ENCODE measurements around the gene MLH3. TPM values are rescaled to one million over a fixed set of nuclear protein-coding genes. Genes with fewer than 3 reads are reported as not detected.
A peak's percentile ranks its signal among the peaks of the same experiment; 100 is the strongest.

MLH3 gene
- total and polyA plus RNA-seq, 2 of the 13 experiments (the other 11 are each of a cell fraction or from before 2014, with no cell fraction given): 14.4 to 24.8 TPM

- TF ChIP-seq FOXK1 (CRISPR knock-in tag; IDR thresholded peaks at IDR 0.05; ENCODE audit: borderline replicate concordance, low read depth) (peak; percentile 67; the same call in 1 of the 2 replicates), ZNF772 (CRISPR knock-in tag; IDR thresholded peaks at IDR 0.05) (peak; percentile 70), RBM22 (optimal IDR thresholded peaks at IDR 0.05; ENCODE audit: low read length) (no peak), MEIS1 (CRISPR knock-in tag; IDR thresholded peaks at IDR 0.05; ENCODE audit: borderline replicate concordance) (no peak), ZNF501 (CRISPR knock-in tag; IDR thresholded peaks at IDR 0.05) (peak; percentile 88), HDAC1 (CRISPR knock-in tag; IDR thresholded peaks at IDR 0.05) (peak; percentile 79; the same call in 1 of the 2 replicates), HIVEP1 (CRISPR knock-in tag; IDR thresholded peaks at IDR 0.05) (0 out of 2 replicates have a peak, but pooled peaks have one; percentile 32), POGK (CRISPR knock-in tag; conservative IDR thresholded peaks at IDR 0.05) (no peak), ZNF574 (CRISPR knock-in tag; IDR thresholded peaks at IDR 0.05) (peak; percentile 84), CREB3 (CRISPR knock-in tag; IDR thresholded peaks at IDR 0.05) (no peak), TAF1 (CRISPR knock-in tag; IDR thresholded peaks at IDR 0.05) (peak; percentile 69), ZNF275 (CRISPR knock-in tag; IDR thresholded peaks at IDR 0.05; ENCODE audit: borderline replicate concordance) (peak; percentile 88; the same call in 1 of the 2 replicates), SP4 (CRISPR knock-in tag; IDR thresholded peaks at IDR 0.05) (peak; percentile 71), EEA1 (CRISPR knock-in tag; IDR thresholded peaks at IDR 0.05; ENCODE audit: borderline replicate concordance) (0 out of 2 replicates have a peak, but pooled peaks have one; percentile 66), ZNF10 (CRISPR knock-in tag; IDR thresholded peaks at IDR 0.05; ENCODE audit: borderline replicate concordance, low read depth) (no peak), NCOA2 (CRISPR knock-in tag; IDR thresholded peaks at IDR 0.05) (peak; percentile 26; the same call in 1 of the 2 replicates), ZNF383 (CRISPR knock-in tag; IDR thresholded peaks at IDR 0.05; ENCODE audit: borderline replicate concordance) (no peak), TEF (CRISPR knock-in tag; IDR thresholded peaks at IDR 0.05) (peak; percentile 42; the same call in 1 of the 2 replicates), ZBTB14 (CRISPR knock-in tag; IDR thresholded peaks at IDR 0.05) (peak; percentile 82)
Observed at GRCh38 chr14:75002392-75003249, 48.6 kb downstream of the MLH3 start, which contains the start of gene EIF2B2 (continued).

Data from HepG2 (cell line).